Choroid plexus epithelial cell (primary cell): Measurements from ENCODE around the gene MDM2.
"Not testable (repeated sequence)": the region's sequence is repeated elsewhere in the genome, so short reads cannot be mapped to it uniquely, and the experiment has no call there.

Source experiments
- DNase-seq: peaks from one replicate; pipeline ENCODE4 v3.0.0-alpha.2; 2010; ENCODE audit warnings: low read depth
- H3K4me3 ChIP-seq: 2 replicates; pipeline ENCODE4 v1.5.1; 2011; ENCODE audit warnings: low read depth, mild to moderate bottlenecking, control low read depth, low read length, moderate library complexity
- CTCF ChIP-seq: conservative IDR thresholded peaks from 2 replicates; pipeline ENCODE4 v1.5.1; 2011; ENCODE audit warnings: low read depth, mild to moderate bottlenecking, control low read depth, inconsistent platforms, low read length, moderate library complexity

MDM2 gene

GRCh38 chr12:68798882-68799234, 9.1 kb upstream of the MDM2 start:
- TF ChIP-seq CTCF, result no peak
- DNase-seq, result no peak
- H3K4me3 ChIP-seq, result no peak overlapping the region

GRCh38 chr12:68800294-68800693, 7.7 kb upstream of the MDM2 start:
- no peak for DNase-seq
- H3K4me3 ChIP-seq, result no peak overlapping the region
- TF ChIP-seq CTCF, result no peak

- DNase-seq, H3K4me3 ChIP-seq: not testable (repeated sequence)
Measured at GRCh38 chr12:68801124-68801523, 6.9 kb upstream of the MDM2 start.

- not testable (repeated sequence) for DNase-seq, H3K4me3 ChIP-seq
Measured at GRCh38 chr12:68802372-68802745, 5.6 kb upstream of the MDM2 start.

- not testable (repeated sequence) for DNase-seq
Measured at GRCh38 chr12:68802911-68803651, 4.9 kb upstream of the MDM2 start.

GRCh38 chr12:68803948-68804656, 3.9 kb upstream of the MDM2 start:
- no peak for DNase-seq
- no peak for TF ChIP-seq CTCF
- H3K4me3 ChIP-seq, result no peak overlapping the region

More at GRCh38 chr12:68802911-68803651, 4.9 kb upstream of the MDM2 start:
- H3K4me3 ChIP-seq, result not testable (repeated sequence)

GRCh38 chr12:68804657-68805591, 3.1 kb upstream of the MDM2 start:
- DNase-seq, result no peak
- no peak overlapping the region for H3K4me3 ChIP-seq
- TF ChIP-seq CTCF, result no peak

- H3K4me3 ChIP-seq, result no peak overlapping the region
- no peak for TF ChIP-seq CTCF
- no peak for DNase-seq
Measured at GRCh38 chr12:68805592-68806120, 2.3 kb upstream of the MDM2 start.
